Lower leg skin (tissue), 3 donors: ENCODE results near the gene SHC1.

Experiments used
- POLR2A ChIP-seq, 2 donors: fragments of 450-650 bp; IDR thresholded peaks; one replicate each; pipeline ENCODE4 v1.6.1; 2016 to 2017; ENCODE audit warnings: antibody characterized with exemption in 2 of 2, mild to moderate bottlenecking in 1 of 2, moderate library complexity in 1 of 2
- TF ChIP-seq, protein P1 (sequence below), 3 donors: fragments of 450-650 bp; IDR thresholded peaks; one replicate each; pipeline ENCODE4 v1.5.1; 2016; ENCODE audit warnings: antibody characterized with exemption in 3 of 3, mild to moderate bottlenecking in 3 of 3, moderate library complexity in 2 of 3

DNA sequence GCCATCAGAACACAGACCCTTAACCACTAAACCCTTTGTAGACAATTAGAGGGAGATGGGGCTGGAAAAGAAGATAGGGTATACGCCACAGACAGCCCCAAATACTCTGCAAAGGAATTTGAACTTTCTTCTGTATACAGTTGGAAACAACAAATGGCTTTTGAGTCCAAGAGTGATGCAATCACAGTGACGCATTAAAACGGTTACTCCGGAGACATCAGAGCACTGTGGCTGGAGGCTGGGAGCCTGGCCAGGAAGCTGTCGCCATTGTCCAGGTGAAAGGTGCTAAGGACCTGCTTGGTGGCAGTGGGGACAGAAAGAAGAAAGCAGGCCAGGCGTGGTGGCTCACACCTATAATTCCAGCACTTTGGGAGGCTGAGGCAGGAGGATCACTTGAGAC is 16.8 kb upstream of the SHC1 start:
- TF ChIP-seq, protein P1, sequence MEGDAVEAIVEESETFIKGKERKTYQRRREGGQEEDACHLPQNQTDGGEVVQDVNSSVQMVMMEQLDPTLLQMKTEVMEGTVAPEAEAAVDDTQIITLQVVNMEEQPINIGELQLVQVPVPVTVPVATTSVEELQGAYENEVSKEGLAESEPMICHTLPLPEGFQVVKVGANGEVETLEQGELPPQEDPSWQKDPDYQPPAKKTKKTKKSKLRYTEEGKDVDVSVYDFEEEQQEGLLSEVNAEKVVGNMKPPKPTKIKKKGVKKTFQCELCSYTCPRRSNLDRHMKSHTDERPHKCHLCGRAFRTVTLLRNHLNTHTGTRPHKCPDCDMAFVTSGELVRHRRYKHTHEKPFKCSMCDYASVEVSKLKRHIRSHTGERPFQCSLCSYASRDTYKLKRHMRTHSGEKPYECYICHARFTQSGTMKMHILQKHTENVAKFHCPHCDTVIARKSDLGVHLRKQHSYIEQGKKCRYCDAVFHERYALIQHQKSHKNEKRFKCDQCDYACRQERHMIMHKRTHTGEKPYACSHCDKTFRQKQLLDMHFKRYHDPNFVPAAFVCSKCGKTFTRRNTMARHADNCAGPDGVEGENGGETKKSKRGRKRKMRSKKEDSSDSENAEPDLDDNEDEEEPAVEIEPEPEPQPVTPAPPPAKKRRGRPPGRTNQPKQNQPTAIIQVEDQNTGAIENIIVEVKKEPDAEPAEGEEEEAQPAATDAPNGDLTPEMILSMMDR (IDR thresholded peaks at IDR 0.05) = no peak
- no peak for TF ChIP-seq POLR2A (IDR thresholded peaks at IDR 0.05)
